Left ventricle myocardium inferior (tissue), 1 donor: ENCODE measurements around the gene C1orf74. TPM values are rescaled to one million over a fixed set of nuclear protein-coding genes. Genes with fewer than 3 reads are reported as not detected.

ENCODE experiments used
- DNase-seq: peaks from one replicate; pipeline ENCODE4 v3.0.0-alpha.2; 2020
- H3K27ac ChIP-seq: fragments of 200-600 bp; replicated peaks from 2 replicates; pipeline ENCODE4 v1.8.0; 2021
- H3K27me3 ChIP-seq: fragments of 200-600 bp; 2 replicates; pipeline ENCODE4 v1.8.0; 2021; ENCODE audit warnings: low read depth
- H3K36me3 ChIP-seq: fragments of 200-600 bp; 2 replicates; pipeline ENCODE4 v1.8.0; 2021
- H3K4me1 ChIP-seq: fragments of 200-600 bp; 2 replicates; pipeline ENCODE4 v1.8.0; 2021
- H3K4me3 ChIP-seq: fragments of 200-600 bp; 2 replicates; pipeline ENCODE4 v1.8.0; 2021; ENCODE audit warnings: mild to moderate bottlenecking, moderate library complexity
- H3K9me3 ChIP-seq: fragments of 200-600 bp; replicated peaks from 2 replicates; pipeline ENCODE4 v1.8.0; 2021
- intact Hi-C: fragments of 100-400 bp; cut with micrococcal nuclease; formaldehyde crosslinking; loops from one replicate; pipeline ENCODE4 v1.11.0; 2022
- long read RNA-seq: library from polyadenylated mRNA; unstranded; transcript quantifications from one replicate; pipeline ENCODE4 v2.0.0, GENCODE V29; 2021
- total RNA-seq: library from RNA; stranded (reverse); fragmentation: NEBNext Ultra II Directional; extraction: Animal tissue kit (Norgen Biotek cat#: 25700); gene quantifications from one replicate; pipeline ENCODE4 v1.2.1, GENCODE V29; 2021
- TF ChIP-seq, protein P1 (sequence below): fragments of 200-600 bp; IDR thresholded peaks from 2 replicates; pipeline ENCODE4 v1.8.0; 2021; ENCODE audit warnings: antibody characterized with exemption, mild to moderate bottlenecking, borderline replicate concordance
- donor health status: DM: no; HTN: yes; CAD: no; lungs with severe emphysema.

C1orf74 gene
- 1.9 TPM for total RNA-seq
- long read RNA-seq, full-length matches to known transcripts = 2 of 4 reads
- long read RNA-seq, partial matches to known transcripts = 0 of 4 reads
- long read RNA-seq, other reads (novel, unspliced or antisense) = 2 of 4 reads

DNA sequence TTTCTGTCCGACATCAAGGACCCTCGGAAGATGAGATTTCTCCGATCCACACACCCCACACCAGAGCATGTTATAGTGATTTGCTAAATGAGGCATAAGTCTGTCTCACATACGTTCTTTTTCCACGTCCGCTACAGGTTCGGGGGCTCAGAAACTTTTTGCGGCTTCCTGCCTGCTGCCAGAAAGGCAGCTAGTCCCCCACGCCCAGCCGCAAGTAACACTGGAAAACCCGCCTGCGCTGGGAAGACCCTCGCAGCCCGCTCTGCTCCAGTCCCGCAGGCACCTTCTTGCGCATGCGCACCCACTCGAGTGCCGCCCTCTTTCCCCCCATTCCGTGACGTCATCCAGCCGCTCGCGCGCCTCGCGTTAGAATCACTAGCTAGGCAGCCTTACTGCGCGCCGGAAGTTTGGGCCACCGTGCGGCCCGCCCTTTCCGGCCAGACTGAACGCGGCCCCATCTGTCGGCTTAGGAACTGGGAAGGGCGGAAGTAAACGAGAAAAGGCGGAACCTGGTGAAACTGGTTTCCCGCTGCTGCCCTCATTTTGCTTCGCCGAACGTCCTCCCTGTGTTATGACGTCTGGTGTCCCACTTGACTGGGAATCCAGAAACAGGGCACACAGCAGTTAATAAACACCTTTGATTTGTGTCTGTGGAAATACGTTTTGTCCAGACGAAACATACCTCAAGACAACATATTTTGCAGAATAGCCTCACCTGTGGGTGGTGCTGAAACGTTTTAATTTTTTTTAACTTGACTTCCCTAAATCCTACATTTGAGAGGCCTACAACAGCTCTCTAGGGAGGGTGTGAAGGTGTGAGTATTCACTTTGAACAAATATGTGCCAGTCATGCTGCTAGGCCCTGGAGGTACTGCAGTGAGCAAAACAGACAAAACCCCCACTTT, at the start of gene C1orf74:
TSS of gene C1orf74 (minus strand) at position 295 of the 905 bp plus-strand sequence. CDS start 925 bp downstream, outside the sequence.
- peak within 1 kb of the TSS; percentile 75 for H3K4me3 ChIP-seq
- peak; percentile 99 for DNase-seq
- H3K27me3 ChIP-seq = no peaks in the 10 kb centered on the region
- intact Hi-C loops = no loop called here
- peak within 1 kb of the TSS; percentile 89 for H3K27ac ChIP-seq
- no peaks in the 10 kb centered on the region for H3K9me3 ChIP-seq
- H3K4me1 ChIP-seq = peaks cover 66% of the 10 kb centered on the region
- peaks cover 11% of the 10 kb centered on the region for H3K36me3 ChIP-seq
- TF ChIP-seq, protein P1, sequence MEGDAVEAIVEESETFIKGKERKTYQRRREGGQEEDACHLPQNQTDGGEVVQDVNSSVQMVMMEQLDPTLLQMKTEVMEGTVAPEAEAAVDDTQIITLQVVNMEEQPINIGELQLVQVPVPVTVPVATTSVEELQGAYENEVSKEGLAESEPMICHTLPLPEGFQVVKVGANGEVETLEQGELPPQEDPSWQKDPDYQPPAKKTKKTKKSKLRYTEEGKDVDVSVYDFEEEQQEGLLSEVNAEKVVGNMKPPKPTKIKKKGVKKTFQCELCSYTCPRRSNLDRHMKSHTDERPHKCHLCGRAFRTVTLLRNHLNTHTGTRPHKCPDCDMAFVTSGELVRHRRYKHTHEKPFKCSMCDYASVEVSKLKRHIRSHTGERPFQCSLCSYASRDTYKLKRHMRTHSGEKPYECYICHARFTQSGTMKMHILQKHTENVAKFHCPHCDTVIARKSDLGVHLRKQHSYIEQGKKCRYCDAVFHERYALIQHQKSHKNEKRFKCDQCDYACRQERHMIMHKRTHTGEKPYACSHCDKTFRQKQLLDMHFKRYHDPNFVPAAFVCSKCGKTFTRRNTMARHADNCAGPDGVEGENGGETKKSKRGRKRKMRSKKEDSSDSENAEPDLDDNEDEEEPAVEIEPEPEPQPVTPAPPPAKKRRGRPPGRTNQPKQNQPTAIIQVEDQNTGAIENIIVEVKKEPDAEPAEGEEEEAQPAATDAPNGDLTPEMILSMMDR = no peak

- H3K4me3 ChIP-seq = no peak overlapping the region
- H3K27ac ChIP-seq = no peak overlapping the region
- H3K4me1 ChIP-seq = peaks cover 30% of the 10 kb centered on the region
- no peak for DNase-seq
- no peaks in the 10 kb centered on the region for H3K9me3 ChIP-seq
- H3K27me3 ChIP-seq = no peaks in the 10 kb centered on the region
- peaks cover 62% of the 10 kb centered on the region for H3K36me3 ChIP-seq
- intact Hi-C loops = no loop called here
- TF ChIP-seq, protein P1 = no peak
Observed at GRCh38 chr1:209831615-209832014, 47.3 kb upstream of the C1orf74 start.

DNA sequence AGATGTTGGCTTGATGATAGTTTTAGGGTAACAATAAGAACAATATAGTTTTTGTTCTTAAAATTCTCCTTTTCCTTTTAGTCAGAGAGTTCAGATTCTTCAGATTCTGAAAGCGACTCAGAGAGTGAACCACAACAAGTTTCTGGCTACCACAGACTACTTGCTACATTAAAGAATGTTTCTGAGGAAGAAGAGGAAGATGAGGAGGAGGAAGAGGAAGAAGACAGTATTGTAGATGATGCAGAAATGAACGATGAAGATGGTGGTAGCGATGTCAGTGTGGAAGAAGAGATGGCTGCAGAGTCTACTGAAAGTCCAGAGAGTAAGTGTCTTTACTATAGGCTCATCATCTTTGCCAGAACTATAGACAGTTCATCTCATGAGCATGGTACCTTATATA, 46.4 kb upstream of the C1orf74 start:
- H3K4me3 ChIP-seq = no peak overlapping the region
- TF ChIP-seq, protein P1 = no peak
- no peak overlapping the region for H3K27ac ChIP-seq
- no peaks in the 10 kb centered on the region for H3K9me3 ChIP-seq
- intact Hi-C loops = no loop called here
- peaks cover 30% of the 10 kb centered on the region for H3K4me1 ChIP-seq
- no peaks in the 10 kb centered on the region for H3K27me3 ChIP-seq
- peaks cover 54% of the 10 kb centered on the region for H3K36me3 ChIP-seq
- DNase-seq = no peak

GRCh38 chr1:209829716-209830115, 45.4 kb upstream of the C1orf74 start:
- H3K27ac ChIP-seq = no peak overlapping the region
- H3K4me3 ChIP-seq = no peak overlapping the region
- no peaks in the 10 kb centered on the region for H3K9me3 ChIP-seq
- no peaks in the 10 kb centered on the region for H3K27me3 ChIP-seq
- no peak for DNase-seq
- H3K36me3 ChIP-seq = peaks cover 45% of the 10 kb centered on the region
- TF ChIP-seq, protein P1 = no peak
- intact Hi-C loops = no loop called here
- H3K4me1 ChIP-seq = peaks cover 30% of the 10 kb centered on the region

DNA sequence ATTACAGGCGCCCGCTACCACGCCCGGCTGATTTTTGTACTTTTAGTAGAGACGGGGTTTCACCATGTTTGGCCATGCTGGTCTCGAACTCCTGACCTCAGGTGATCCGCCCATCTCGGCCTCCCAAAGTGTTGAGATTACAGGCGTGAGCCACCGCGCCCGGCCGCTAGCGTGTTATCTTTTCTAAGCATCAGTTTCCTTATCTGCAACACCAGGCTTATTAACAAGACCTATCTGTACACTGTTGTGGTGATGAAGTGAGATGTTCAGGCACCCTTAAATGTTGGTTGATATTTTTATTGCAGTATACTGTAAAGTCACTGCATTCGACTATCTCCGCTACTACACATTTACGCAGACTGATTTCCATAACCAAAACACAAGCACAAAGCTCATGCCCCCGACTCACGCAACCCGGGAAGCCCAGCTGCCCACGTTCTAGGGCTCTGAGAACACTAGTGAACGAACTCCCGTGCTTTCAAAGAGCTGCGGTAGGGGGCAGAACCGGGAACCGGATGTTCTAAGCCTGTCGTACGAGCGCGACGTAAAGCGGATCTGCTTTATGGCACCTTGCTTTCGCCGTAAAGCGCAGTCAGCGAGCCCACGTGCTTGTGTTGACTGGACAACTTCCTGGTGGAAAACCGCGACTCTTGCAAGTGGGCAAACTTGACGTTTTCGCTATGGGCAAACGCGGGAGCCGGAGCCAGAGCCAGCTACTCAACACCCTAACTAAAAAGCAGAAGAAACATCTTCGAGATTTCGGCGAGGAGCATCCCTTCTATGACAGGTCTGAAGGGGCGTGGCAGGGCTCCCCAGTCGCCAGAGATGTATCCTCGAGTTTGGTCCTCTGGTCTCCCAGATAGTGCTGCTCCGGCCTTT, 43.3 kb upstream of the C1orf74 start, which contains the start of gene UTP25:
TSS of gene UTP25 (plus strand) at position 589 of the 879 bp plus-strand sequence. CDS start at position 681, 92 bp downstream.
- intact Hi-C loops = no loop called here
- no peaks in the 10 kb centered on the region for H3K27me3 ChIP-seq
- H3K36me3 ChIP-seq = peaks cover 24% of the 10 kb centered on the region
- no peaks in the 10 kb centered on the region for H3K9me3 ChIP-seq
- DNase-seq = peak; percentile 93
- H3K4me1 ChIP-seq = peaks cover 41% of the 10 kb centered on the region
- H3K27ac ChIP-seq = peak within 1 kb of the TSS; percentile 79
- TF ChIP-seq, protein P1 = peak; percentile 81
- peak within 1 kb of the TSS; percentile 89 for H3K4me3 ChIP-seq
